ENCODE measurements around the gene RITA1. TPM values are rescaled to one million over a fixed set of nuclear protein-coding genes. Genes with fewer than 3 reads are reported as not detected.

RITA1 gene
- total and polyA plus RNA-seq, 2 of the 4 experiments (the other 2 are of a cell fraction), result 14.2 to 14.7 TPM

- H3K23ac ChIP-seq (ENCODE audit: low read depth, low read length), result no peak overlapping the region
- BruUV-seq (replicated peaks), result no TSS peak
- in situ Hi-C loops (cut with MboI; ENCODE audit: low sequenced_read_pairs), result no loop called here
- no peaks in the 10 kb centered on the region for H3K9me3 ChIP-seq (ENCODE audit: control insufficient read depth, insufficient read depth, low read length)
- H2AK5ac ChIP-seq (ENCODE audit: low read depth, low read length), result no peak overlapping the region
- H3K56ac ChIP-seq (ENCODE audit: extremely low read depth, insufficient read depth, low read length), result no peak overlapping the region
- H4K5ac ChIP-seq (ENCODE audit: low read depth, low read length), result no peak overlapping the region
- no peak overlapping the region for H3K18ac ChIP-seq (ENCODE audit: low read depth, low read length)
- H4K20me1 ChIP-seq (ENCODE audit: insufficient read depth, low read length), result no peaks in the 10 kb centered on the region
- no peak overlapping the region for H3K14ac ChIP-seq (replicated peaks; ENCODE audit: low read depth, low read length)
- no peak overlapping the region for H2AK9ac ChIP-seq (replicated peaks; ENCODE audit: low read depth, low read length, poor library complexity)
- H3K4me1 ChIP-seq (ENCODE audit: control insufficient read depth, insufficient read depth, low read length), result peaks cover 7% of the 10 kb centered on the region
- no peak overlapping the region for H4K91ac ChIP-seq (ENCODE audit: insufficient read depth, low read depth, low read length)
- TF ChIP-seq MXI1 (IDR thresholded peaks at IDR 0.05; ENCODE audit: borderline replicate concordance, low read depth, low read length), result no peak
- TF ChIP-seq RFX5 (IDR thresholded peaks at IDR 0.05; ENCODE audit: low read depth, low read length), result no peak
- TF ChIP-seq SMC3 (IDR thresholded peaks at IDR 0.05; ENCODE audit: low read depth, low read length), result no peak
- TF ChIP-seq CEBPB (IDR thresholded peaks at IDR 0.05; ENCODE audit: low read depth, low read length), result no peak
- TF ChIP-seq NFE2L2 (IDR thresholded peaks at IDR 0.05; ENCODE audit: low read depth, low read length), result no peak
- no peak for TF ChIP-seq RCOR1 (IDR thresholded peaks at IDR 0.05; ENCODE audit: insufficient replicate concordance, low read length)
- TF ChIP-seq USF2 (IDR thresholded peaks at IDR 0.05; ENCODE audit: low read depth, low read length), result no peak
- TF ChIP-seq MAFK (IDR thresholded peaks at IDR 0.05; ENCODE audit: low read depth, low read length), result no peak
- no peak for TF ChIP-seq FOS (IDR thresholded peaks at IDR 0.05; ENCODE audit: low read depth, low read length)
- no peak for TF ChIP-seq CTCF (conservative IDR thresholded peaks at IDR 0.05; ENCODE audit: low read depth, low read length)
- no peak for TF ChIP-seq RAD21 (IDR thresholded peaks at IDR 0.05; ENCODE audit: low read length)
- TF ChIP-seq POLR2A (IDR thresholded peaks at IDR 0.05; ENCODE audit: low read depth, low read length), result no peak
- no peak for TF ChIP-seq CHD1 (IDR thresholded peaks at IDR 0.05; ENCODE audit: low read depth, low read length)
- TF ChIP-seq MAZ (IDR thresholded peaks at IDR 0.05; ENCODE audit: borderline replicate concordance, low read depth, low read length), result no peak
- no peak for TF ChIP-seq ELK1 (IDR thresholded peaks at IDR 0.05; ENCODE audit: borderline replicate concordance, low read depth, low read length)
- TF ChIP-seq BHLHE40 (IDR thresholded peaks at IDR 0.05; ENCODE audit: low read depth, low read length), result no peak
- no peak overlapping the region for H3K4me2 ChIP-seq (ENCODE audit: low read depth, low read length)
- no peak overlapping the region for H2BK120ac ChIP-seq (ENCODE audit: low read depth, low read length)
- no CpG with 5 or more reads among the region's 3 CpGs for WGBS, 2 experiments (ENCODE audit: extremely low coverage in 2 of 2, insufficient read length in 1 of 2)
- peaks cover 11% of the 10 kb centered on the region; the same call in 1 of the 2 replicates for H3K9me1 ChIP-seq (ENCODE audit: insufficient read depth, low read length)
- no peak overlapping the region for H2AFZ ChIP-seq (replicated peaks; ENCODE audit: low read length, poor library complexity)
- dilution Hi-C loops (cut with HindIII; ENCODE audit: low sequenced_read_pairs, unreplicated experiment), result no loop called here
- H3K27me3 ChIP-seq (ENCODE audit: control insufficient read depth, insufficient read depth, low read length), result no peaks in the 10 kb centered on the region
- H3K27ac ChIP-seq (ENCODE audit: insufficient read depth, low read length), result no peak overlapping the region
- H4K8ac ChIP-seq (ENCODE audit: low read depth in 2 of 2, low read length in 2 of 2), result no peak overlapping the region
- H2BK5ac ChIP-seq (ENCODE audit: low read depth, low read length, poor library complexity, severe bottlenecking), result no peak overlapping the region
- intact Hi-C loops (cut with micrococcal nuclease), result no loop called here
- CTCF ChIA-PET, result no interaction called here
- no peak overlapping the region for H3K9ac ChIP-seq (ENCODE audit: low read depth, low read length)
- no peak overlapping the region for H3K4me3 ChIP-seq (ENCODE audit: insufficient read depth, low read depth, low read length)
- DNase-seq, result no peak
- H2BK15ac ChIP-seq (ENCODE audit: low read depth, low read length), result no peak overlapping the region
- POLR2A ChIA-PET (ENCODE audit: unreplicated experiment), result no interaction called here
- H3K79me1 ChIP-seq (ENCODE audit: low read depth in 1 of 2, low read length in 2 of 2), result no peaks in the 10 kb centered on the region
- H3K36me3 ChIP-seq (ENCODE audit: control insufficient read depth, insufficient read depth, low read length), result no peaks in the 10 kb centered on the region
- ATAC-seq (ENCODE audit: low read depth), result no peak
- H2BK20ac ChIP-seq (ENCODE audit: low read depth, low read length), result no peak overlapping the region
- H3K4ac ChIP-seq (ENCODE audit: low read depth, low read length), result no peak overlapping the region
Measured at GRCh38 chr12:113204804-113205203, 19.3 kb downstream of the RITA1 start.

All from IMR-90 (cell line).